GM21619 (cell line): ENCODE data around the gene ZSWIM6.
A peak's percentile ranks its signal among the peaks of the same experiment; 100 is the strongest.
"Not testable (repeated sequence)": the region's sequence is repeated elsewhere in the genome, so short reads cannot be mapped to it uniquely, and the experiment has no call there.

Experiments
- ATAC-seq: cut with Tn5 transposase; IDR thresholded peaks from one replicate; pipeline ENCODE4 v1.9.1; 2021; ENCODE audit not compliant: unreplicated experiment

Gene ZSWIM6

DNA sequence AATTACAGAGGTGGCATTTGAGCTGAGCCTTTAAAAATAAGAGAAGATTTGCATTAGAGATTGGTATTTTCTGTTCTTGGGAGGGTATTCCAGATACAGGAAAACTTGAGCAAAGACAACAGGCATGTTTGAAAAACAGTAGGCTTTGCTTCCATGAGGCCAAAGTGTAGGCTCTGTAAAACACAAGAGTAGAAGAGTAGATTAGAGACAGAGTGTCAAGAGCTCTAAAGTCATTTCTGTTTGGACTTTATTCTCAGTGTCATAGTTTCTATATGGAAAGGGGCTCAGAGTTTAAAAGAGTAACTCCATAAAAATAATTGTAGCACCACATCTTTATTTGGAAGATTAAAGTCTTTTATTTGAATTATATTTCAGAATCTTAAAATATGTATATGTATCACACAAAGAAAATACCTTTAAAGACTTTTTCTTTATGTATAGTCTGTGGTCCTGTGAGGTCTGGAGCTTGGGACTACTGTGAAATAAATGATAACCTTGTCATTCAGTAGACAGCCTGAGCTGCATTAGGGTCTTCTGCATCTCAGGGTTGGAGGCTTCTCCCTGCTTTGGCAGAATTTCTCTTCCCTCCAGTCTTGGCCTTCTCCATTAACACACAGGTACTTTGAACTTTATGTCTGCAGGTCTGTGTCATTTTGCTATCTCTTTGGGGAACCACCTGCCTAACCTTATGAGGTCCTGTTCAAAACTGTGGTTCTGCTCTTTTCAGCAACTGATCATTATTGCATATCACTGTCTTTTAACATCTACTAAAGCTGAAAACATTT, 73.6 kb downstream of the ZSWIM6 start:
- no peak for ATAC-seq

DNA sequence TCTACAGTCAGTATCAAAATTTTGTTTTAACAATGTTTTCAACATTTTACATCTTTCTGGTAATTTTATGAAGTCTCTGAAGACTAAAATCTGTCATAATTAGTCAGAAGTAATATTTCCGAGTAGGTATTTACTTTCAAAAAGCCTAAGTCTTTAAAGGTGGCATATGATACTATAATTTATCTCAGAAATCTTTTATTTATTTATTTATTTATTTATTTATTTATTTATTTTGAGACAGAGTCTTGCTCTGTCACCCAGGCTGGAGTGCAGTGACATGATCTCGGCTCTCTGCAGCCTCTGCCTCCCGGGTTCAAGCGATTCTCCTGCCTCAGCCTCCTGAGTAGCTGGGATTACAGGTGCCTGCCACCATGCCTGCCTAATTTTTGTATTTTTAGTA, 74.4 kb downstream of the ZSWIM6 start:
- ATAC-seq: not testable (repeated sequence)

DNA sequence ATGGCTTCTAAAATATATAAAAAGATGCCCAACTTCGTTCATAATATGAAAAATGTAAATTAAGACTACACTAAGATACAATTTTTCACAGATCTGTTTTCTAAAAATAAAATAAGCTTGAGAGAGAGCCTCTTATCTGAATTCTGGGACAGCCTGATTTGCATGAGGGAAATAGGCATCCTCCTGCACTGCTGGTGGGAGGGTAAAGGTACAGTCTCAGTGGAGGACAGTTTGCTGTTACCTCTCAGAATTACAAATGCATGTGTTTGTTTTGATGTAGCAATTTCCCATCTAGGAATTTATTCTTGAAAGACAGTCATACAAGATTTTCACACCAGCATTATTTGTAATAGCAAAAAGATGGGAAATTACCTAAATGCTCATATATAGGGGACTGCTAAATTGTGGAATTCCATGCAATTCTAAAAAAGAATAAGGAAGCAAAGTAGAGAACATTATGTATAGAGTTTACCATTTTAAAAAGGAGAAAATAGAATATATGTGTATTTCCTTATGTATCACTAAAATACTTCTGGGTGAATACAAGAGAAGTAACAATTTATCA, 75.7 kb downstream of the ZSWIM6 start:
- no peak for ATAC-seq

DNA sequence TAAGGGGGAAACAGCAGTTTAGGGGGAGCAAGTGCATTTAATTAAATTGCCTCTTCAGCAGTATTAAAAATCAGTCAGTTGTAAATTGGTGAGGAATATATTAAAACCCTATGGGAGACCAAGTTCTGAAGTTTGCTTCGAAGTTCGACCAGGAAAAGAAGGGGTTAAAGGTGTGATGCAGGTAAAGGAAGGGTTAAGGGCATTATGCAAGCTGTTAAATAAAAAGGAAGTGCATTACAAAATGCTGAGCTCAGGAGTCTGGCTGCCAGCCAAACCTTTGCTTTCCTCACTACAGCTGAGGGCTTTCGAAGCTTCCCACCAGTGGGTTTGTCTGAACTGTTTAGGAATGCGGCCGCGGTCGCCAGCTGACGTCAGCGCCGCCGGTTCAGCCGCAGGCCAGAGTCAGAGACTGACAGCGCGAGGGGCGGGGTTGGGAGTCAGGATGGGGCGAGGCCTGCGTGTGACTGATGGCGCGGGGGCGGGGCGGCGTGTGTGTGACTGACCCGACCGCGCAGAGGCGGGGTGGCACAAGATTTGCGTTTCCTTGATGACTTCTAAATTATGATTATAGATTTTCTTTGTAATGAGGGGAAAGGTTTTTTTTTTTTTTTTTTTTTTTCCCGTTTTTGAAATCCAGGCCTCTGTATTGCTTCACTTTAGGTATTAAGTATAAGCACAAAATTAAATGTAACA, 76.6 kb downstream of the ZSWIM6 start:
- ATAC-seq: peak; percentile 99

DNA sequence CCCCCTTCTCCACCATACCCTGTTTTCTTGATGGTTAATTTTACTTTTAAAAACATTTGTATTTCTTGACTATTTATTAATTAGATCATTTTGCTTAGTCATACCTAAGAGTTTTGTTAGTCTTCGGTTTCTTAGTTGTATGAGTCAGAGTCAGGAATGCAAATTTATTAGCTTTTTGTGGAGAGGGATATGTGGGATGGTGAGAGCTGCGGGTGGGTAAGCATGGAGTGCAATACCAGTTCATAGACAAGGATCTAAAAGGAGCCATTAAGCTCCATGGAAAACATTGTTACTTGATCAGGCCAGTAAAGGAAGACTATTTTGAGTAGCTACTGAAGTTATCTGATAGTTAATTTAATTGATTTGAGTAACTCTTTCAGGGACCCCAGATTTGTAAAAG, 77.5 kb downstream of the ZSWIM6 start:
- ATAC-seq: no peak

DNA sequence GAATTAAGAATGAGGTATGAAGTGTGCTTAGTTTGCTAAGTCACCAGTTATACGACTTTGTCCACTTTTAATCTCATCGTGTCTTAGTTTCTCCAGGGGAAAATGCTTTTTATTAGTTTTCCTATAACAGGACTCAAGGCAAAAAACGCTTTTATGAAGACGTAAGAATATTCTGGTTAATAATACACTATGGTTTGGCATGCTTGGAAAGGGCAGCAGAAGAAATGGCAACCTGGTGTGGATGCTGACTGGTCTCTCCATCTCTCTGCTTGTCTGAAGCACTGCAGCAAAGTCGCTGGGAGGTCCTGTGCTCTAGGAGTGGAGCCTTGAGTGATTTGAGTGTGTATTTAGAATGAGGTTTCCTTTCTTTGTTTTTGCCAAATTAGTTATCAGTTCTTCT, 78.8 kb downstream of the ZSWIM6 start:
- ATAC-seq: no peak

DNA sequence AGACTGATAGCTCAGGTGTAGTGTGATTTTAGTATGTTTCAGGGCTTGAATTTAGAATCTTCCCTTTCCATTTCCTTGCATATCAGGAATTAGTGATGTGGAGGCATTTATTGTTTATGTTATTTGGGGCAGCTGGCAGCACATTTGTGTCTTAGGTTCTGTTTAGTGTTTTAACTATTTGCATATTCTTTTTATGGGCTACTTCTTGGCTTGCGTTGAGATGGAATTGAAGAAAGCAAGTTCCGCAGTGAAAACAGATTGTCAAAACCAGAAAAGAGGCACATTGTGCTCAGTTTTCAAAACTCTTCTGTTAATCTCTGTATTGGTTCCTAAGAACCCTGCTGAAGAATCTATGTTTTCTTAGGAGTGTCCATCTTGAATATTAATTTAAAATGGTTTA, 80.3 kb downstream of the ZSWIM6 start:
- ATAC-seq: no peak

DNA sequence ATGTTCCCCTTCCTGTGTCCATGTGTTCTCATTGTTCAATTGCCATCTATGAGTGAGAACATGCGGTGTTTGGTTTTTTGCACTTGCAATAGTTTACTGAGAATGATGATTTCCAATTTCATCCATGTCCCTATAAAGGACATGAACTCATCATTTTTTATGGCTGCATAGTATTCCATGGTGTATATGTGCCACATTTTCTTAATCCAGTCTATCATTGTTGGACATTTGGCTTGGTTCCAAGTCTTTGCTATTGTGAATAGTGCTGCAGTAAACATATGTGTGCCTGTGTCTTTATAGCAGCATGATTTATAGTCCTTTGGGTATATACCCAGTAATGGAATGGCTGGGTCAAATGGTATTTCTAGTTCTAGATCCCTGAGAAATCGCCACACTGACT, 81.1 kb downstream of the ZSWIM6 start:
- not testable (repeated sequence) for ATAC-seq

DNA sequence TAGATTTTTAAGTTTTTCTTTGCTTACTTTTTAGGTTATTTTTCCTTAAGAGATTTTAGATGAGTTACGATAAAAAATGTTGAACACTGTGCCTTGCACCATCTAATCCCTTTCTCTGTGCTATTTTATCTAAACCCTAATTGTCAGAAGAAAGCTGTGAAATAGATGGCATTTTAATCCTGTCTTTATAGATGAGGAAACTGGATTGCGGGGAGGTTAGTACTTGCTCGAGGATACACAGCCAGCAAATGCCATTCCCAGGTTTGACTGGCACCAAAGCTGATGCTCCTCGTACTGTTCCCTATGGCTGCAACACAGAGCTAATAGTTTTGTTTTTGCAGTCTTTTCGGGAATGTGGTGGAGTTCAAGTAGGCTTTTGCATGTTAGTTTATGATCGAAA, 82.7 kb downstream of the ZSWIM6 start:
- no peak for ATAC-seq

DNA sequence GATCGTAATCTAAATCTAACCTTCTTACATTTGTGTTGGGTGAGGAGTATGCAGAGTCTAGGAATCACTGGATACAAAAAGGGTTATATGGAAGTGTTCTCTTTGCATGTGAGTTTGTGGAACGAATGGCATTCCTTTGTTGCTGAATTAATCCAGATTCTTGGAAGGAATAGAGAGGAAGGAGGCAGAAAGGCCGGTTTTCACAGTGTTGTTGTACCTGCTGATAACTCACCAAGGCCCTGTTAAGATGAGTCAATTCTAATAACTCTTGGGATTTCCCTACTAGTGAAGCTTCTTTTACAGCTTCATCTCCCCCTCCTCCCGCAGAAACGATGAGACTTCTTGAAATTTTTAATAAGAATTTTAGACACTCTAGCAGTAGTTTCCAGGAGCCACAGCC, 84.0 kb downstream of the ZSWIM6 start:
- no peak for ATAC-seq

DNA sequence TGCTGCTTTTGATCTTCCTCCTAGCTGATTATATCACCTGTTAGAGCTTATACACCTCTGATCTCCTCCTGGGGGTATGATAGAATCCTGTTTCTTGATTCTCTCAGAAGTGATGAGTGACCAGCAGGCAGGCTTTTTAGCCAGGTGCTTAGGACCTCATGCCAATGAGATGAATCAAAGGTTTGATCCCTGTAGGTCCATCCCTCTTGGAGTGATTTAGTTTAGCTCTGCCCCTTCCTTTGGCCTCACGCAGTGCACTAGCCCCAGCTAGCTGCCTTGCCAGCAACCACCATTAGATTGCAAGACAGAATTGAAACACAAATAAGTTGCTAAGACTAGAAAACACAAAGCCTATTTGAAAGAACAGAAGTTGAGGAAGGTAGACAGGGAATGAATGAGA, 84.4 kb downstream of the ZSWIM6 start:
- no peak for ATAC-seq

DNA sequence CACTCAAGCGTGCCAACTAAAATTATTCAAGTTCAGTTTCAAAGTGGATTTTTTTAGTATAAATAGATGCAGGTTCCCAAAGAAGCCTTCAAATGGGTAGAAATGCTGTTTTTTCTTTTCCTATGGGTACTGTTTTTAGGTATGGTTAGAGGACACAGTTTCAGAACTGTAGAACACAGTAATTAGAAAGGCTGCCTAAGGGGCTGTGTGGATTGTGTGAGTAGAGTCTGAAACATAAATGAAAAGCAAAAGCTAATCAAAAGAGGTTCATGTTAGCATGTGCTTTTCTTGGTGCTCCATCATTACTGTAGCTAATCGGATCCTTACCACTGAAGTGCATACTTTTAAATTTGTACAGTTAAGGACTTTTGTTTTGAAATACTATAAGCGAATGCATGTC, 85.3 kb downstream of the ZSWIM6 start:
- no peak for ATAC-seq

DNA sequence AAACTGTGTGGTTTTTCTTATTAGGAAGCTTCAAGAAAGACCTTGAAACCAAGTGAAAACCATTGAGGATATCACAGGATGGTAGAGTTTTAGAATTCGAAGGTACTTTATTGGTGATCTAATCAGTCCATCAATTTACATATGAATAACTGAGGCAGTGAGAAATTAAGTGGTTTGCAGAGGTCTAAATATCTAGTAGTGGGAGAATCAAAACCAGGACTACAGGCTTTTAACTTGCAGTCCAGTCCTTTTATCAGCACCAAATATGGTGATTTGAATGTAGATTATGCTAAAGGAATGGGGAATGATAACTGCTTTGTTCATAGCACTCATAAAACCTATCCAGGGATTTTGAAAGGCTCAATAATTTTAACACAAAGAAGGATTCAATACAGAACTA, 85.8 kb downstream of the ZSWIM6 start:
- no peak for ATAC-seq

DNA sequence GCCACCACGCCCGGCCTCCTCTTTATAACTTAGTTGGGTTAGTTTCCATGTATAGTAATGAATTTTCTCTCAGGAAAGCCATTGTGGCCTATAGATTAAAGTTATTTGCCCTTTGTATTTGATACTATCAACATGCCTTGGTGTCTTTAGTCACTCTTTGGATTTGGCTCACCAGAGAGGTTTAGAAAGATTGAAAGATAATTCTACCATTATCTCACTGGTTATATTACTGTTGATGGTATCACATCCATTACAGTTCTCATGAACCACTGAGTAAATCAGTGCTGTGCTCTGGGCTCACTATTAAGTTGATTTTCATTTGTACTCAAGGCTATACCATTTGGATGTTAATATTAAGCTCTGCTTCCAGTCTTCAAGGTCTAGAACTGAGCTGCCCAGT, 87.0 kb downstream of the ZSWIM6 start:
- ATAC-seq: no peak

DNA sequence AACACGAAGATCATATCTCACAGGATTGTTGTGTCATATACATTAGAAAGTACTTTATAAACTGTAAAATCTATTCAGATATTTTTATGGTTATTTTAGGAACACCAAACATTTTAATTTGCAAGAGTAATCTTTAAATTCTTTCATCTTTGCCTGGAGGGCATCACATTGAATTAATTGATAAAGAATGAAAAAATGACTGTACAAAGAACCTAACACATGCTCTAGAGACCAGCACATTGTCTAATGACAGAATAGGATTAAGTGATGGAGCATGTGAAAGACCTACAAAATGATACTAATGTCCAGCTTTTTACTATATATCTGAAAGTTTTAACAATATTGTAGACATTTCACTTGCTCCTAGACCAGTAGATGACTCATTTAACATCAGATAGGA, 88.0 kb downstream of the ZSWIM6 start:
- ATAC-seq: no peak

DNA sequence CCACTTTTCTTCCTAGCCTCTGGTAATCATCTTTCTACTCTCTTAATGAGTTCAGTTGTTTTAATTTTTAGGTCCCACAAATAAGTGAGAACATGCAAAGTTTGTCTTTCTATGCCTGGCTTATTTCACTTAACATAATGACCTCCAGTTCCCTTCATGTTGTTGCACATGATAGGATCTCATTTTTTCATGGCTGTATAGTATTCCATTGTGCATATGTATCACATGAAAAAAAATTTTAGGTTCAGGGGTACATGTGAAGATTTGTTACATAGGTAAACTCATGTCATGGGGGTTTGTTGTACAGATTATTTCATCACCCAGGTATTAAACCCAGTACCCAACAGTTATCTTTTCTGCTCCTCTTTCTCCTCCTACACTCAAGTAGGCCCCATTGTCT, 89.2 kb downstream of the ZSWIM6 start:
- not testable (repeated sequence) for ATAC-seq

DNA sequence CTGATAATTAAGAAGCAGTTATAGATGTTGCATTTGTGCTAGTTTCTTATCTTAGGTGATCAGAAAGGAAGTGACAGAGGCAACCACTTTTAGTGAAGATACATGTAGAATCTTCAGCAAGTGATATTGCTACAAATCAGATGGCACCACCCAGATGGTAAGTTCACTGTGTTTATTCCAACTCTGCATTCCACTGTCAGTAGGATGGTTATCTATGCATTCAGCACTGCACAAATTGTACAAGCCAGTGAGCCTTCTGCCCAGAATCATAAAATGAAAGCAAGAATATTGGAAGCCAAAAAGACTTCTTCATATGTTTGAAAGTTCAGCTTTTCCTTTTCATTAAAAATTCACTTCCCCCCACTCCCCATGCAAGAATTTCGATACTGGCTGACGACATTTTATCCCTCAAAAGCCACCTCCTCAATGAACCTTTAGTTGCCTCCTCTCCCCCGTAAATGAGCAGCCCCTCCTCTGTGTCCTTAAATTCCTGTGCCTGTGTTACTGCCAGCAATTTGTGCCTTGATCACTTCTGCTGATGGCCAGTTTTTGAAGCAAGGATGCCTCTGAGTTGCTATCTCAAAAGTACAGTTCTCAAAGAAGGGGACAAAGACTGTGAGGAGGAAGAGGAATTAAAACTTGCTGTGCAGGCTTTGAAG, 91.6 kb downstream of the ZSWIM6 start:
- no peak for ATAC-seq

DNA sequence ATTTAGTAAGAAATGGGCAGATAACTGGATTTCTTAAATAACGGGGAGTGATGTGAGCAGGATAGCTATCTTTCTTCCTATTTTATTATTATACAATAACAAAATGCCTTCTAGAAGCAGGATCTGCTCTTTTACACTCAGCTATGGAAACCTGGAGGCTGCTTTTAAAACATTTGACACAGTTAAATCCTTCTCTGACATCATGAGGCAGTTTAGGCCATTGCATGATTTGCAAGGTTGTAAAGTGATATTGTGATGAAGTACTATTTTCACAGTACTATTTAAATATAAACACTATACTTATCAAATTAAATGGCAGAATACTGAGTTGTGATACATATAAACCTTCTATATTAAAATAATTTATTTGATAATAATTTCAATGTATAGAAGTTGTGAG, 93.9 kb downstream of the ZSWIM6 start:
- no peak for ATAC-seq

DNA sequence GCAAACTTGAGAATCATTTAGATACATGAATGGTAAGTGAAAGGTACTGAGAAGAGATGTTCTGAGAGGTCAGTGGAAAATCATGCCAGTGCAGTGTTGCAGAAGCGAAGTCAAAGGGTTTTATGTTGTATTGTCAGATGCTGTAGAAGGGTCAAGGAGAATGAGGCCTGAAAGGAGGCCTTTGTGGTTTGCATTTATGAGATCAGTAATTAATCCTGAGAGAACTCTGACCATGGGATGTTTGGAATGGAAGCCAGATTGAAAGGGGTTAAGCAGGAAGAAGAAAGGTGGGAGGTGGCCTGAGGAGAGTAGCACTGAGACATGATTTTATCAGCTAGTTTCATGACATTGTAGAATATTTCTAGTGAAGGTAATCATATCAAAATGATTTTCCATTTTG, 97.8 kb downstream of the ZSWIM6 start:
- ATAC-seq: no peak

DNA sequence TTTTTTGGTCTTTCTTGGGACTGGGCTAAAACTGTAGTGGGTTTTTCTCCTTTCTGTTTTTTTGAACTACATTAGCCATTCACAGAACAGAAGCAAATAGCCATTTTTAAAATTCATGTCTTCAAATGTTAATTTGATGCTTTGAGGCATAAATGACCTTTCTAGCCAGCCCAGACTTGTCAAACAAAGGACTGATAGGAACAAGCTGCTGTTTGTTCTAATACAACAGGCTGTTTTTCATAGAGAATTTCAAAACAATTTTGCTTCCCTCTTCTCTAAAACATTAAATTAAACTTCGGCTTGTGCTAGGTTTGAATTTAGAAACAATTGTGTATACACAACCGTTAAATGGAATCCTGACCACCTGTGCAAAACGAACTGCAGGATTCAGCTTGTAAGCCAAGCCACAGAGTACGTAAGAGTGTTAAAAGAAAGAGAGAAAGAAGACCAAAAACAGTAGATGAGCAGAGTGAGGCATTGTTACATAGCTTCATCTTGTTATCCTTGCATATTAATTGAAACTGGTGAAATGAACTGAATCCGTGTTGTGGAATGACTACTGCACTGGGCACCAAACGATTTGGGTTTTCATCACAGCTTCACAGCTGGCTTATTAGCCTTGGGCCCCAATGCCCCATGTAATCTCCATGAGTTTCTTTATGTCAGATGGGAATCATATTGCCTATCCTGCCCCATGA, 100.0 kb downstream of the ZSWIM6 start:
- no peak for ATAC-seq

DNA sequence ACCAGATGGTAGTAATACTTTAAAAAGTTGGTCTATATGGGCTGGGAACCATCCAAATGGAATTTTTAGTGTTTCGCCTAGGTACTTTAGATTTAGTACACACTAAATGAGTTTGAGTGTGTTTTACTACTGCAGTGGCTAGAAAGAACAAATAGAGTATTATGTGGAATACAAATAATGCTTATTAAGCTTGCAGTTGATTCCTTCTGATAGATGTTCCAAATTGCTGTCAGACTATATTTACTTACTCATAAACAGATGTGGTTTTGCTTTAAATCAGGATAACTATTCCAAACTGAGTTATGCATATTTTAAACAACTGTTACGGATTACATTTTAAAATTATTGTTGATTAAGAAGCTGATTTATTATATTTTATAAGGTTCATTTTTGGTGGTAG, 103.3 kb downstream of the ZSWIM6 start:
- ATAC-seq: no peak
